Keratinocyte (primary cell): ENCODE results near the gene MARS1. TPM values are rescaled to one million over a fixed set of nuclear protein-coding genes. Genes with fewer than 3 reads are reported as not detected.

Experiments used
- DNase-seq: peaks from one replicate; pipeline ENCODE4 v3.0.0-alpha.2; 2011; ENCODE audit warnings: low read depth, missing footprints, low spot score
- FAIRE-seq: peaks from 2 replicates; lab custom pipeline; 2011; peaks lifted over from hg19 to GRCh38; lab: Jason Lieb, UNC
- H2AFZ ChIP-seq: 2 replicates; pipeline ENCODE4 v1.6.0; 2012; ENCODE audit warnings: low read length, control low read depth, inconsistent platforms; ENCODE audit not compliant: control insufficient read depth
- H3K27ac ChIP-seq: 2 replicates; pipeline ENCODE4 v1.5.1; 2011; ENCODE audit warnings: low read length; ENCODE audit not compliant: control insufficient read depth, insufficient read depth
- H3K27me3 ChIP-seq: 3 replicates; pipeline ENCODE4 v1.6.0; 2011; ENCODE audit warnings: low read length; ENCODE audit not compliant: control insufficient read depth, insufficient read depth; ENCODE audit errors: extremely low read depth
- H3K36me3 ChIP-seq, 2 experiments: 2 replicates in 1 of 2; 3 replicates in 1 of 2; pipeline ENCODE4 v1.5.1; 2011; ENCODE audit warnings: low read length in 2 of 2, mild to moderate bottlenecking in 1 of 2; ENCODE audit not compliant: control insufficient read depth in 2 of 2, insufficient read depth in 2 of 2; ENCODE audit errors: extremely low read depth in 1 of 2
- H3K4me1 ChIP-seq: 3 replicates; pipeline ENCODE4 v1.5.1; 2011; ENCODE audit warnings: low read length; ENCODE audit not compliant: control insufficient read depth, insufficient read depth; ENCODE audit errors: extremely low read depth
- H3K4me2 ChIP-seq: 3 replicates; pipeline ENCODE4 v1.6.0; 2011; ENCODE audit warnings: low read depth, low read length; ENCODE audit not compliant: control insufficient read depth, insufficient read depth; ENCODE audit errors: extremely low read depth
- H3K4me3 ChIP-seq, 3 experiments: fragments of 200-600 bp in 1 of 3; sonication (generic) in 1 of 3; 2 replicates in 2 of 3; 3 replicates in 1 of 3; pipeline ENCODE4 v1.5.1; 2011 to 2016; ENCODE audit warnings: low read length in 3 of 3, mild to moderate bottlenecking in 3 of 3, control low read depth in 2 of 3, inconsistent platforms in 1 of 3, low read depth in 1 of 3, mixed read lengths in 1 of 3, mixed run types in 1 of 3, moderate library complexity in 1 of 3; ENCODE audit not compliant: control insufficient read depth in 2 of 3, insufficient read depth in 2 of 3; ENCODE audit errors: extremely low read depth in 1 of 3
- H3K79me2 ChIP-seq: 2 replicates; pipeline ENCODE4 v1.6.0; 2012; ENCODE audit warnings: low read length; ENCODE audit not compliant: control insufficient read depth, insufficient read depth
- H3K9ac ChIP-seq: 3 replicates; pipeline ENCODE4 v1.6.0; 2011; ENCODE audit warnings: low read length; ENCODE audit not compliant: control insufficient read depth, insufficient read depth; ENCODE audit errors: extremely low read depth
- H3K9me1 ChIP-seq: 3 replicates; pipeline ENCODE4 v1.6.0; 2011; ENCODE audit warnings: low read length; ENCODE audit not compliant: control insufficient read depth, insufficient read depth; ENCODE audit errors: extremely low read depth
- H3K9me3 ChIP-seq: 2 replicates; pipeline ENCODE4 v1.5.1; 2012; ENCODE audit warnings: low read depth, low read length; ENCODE audit not compliant: control insufficient read depth
- H4K20me1 ChIP-seq: 3 replicates; pipeline ENCODE4 v1.6.0; 2011; ENCODE audit warnings: low read length; ENCODE audit not compliant: control insufficient read depth, insufficient read depth; ENCODE audit errors: extremely low read depth
- EZH2 ChIP-seq: IDR thresholded peaks from one replicate; pipeline ENCODE4 v1.6.1; 2012; ENCODE audit warnings: inconsistent platforms, mild to moderate bottlenecking, low read length, moderate library complexity
- dilution Hi-C: fragments of 300-500 bp; cut with MboI; formaldehyde crosslinking; loops from one replicate; pipeline ENCODE4 v1.7.0; 2020; ENCODE audit warnings: low sequenced_read_pairs; ENCODE audit not compliant: extremely low pct_ligation_motif_present
- polyA plus RNA-seq, 5 experiments: library from polyadenylated mRNA; depleted of rRNA in 3 of 5; stranded (reverse) in 3 of 5; stranded (forward) in 1 of 5; unstranded in 1 of 5; fragments of >200 nt; gene quantifications; 1 replicate in 1 of 5; 2 replicates in 3 of 5; 3 replicates in 1 of 5; pipeline versions ENCODE4 v1.2.1 to v1.2.3, GENCODE V29; 2011 to 2012; ENCODE audit warnings: missing spikeins in 2 of 5, low read depth in 1 of 5, low replicate concordance in 1 of 5
- TF ChIP-seq, protein P1 (sequence below), 3 experiments: IDR thresholded peaks in 1 of 3; conservative IDR thresholded peaks in 1 of 3; optimal IDR thresholded peaks in 1 of 3; 2 replicates in 2 of 3; 3 replicates in 1 of 3; pipeline versions ENCODE3 to v1.5.1; 2011; ENCODE audit warnings: low read length in 3 of 3, mild to moderate bottlenecking in 3 of 3, moderate library complexity in 2 of 3, control low read depth in 1 of 3, inconsistent platforms in 1 of 3; ENCODE audit not compliant: insufficient read depth in 2 of 3; ENCODE audit errors: extremely low read depth in 1 of 3

MARS1 gene
- polyA plus RNA-seq, 1 donor (not counting 4 experiments of a cell fraction or from before 2014, with no cell fraction given), result 125 TPM

- DNase-seq (no peak), FAIRE-seq (no peak)
- Histone ChIP-seq H4K20me1 (no peaks in the 10 kb centered on the region), H3K27ac (no peak overlapping the region), H3K4me2 (no peak overlapping the region), H3K79me2 (peaks cover under 1% of the 10 kb centered on the region), H3K4me3 (no peak overlapping the region), H3K4me1 (peaks cover 4% of the 10 kb centered on the region), H3K9ac (no peak overlapping the region), H3K9me3 (no peaks in the 10 kb centered on the region), H3K36me3 (no peaks in the 10 kb centered on the region), H3K27me3 (peaks cover 26% of the 10 kb centered on the region), H3K9me1 (no peaks in the 10 kb centered on the region), H2AFZ (no peak overlapping the region)
- TF ChIP-seq, protein P1, sequence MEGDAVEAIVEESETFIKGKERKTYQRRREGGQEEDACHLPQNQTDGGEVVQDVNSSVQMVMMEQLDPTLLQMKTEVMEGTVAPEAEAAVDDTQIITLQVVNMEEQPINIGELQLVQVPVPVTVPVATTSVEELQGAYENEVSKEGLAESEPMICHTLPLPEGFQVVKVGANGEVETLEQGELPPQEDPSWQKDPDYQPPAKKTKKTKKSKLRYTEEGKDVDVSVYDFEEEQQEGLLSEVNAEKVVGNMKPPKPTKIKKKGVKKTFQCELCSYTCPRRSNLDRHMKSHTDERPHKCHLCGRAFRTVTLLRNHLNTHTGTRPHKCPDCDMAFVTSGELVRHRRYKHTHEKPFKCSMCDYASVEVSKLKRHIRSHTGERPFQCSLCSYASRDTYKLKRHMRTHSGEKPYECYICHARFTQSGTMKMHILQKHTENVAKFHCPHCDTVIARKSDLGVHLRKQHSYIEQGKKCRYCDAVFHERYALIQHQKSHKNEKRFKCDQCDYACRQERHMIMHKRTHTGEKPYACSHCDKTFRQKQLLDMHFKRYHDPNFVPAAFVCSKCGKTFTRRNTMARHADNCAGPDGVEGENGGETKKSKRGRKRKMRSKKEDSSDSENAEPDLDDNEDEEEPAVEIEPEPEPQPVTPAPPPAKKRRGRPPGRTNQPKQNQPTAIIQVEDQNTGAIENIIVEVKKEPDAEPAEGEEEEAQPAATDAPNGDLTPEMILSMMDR (optimal IDR thresholded peaks at IDR 0.05 in 1 of 3, IDR thresholded peaks at IDR 0.05 in 1 of 3, conservative IDR thresholded peaks at IDR 0.05 in 1 of 3; ENCODE audit: extremely low read depth in 1 of 3, insufficient read depth in 2 of 3, low read length in 3 of 3), result no peak
- TF ChIP-seq EZH2, result no peak
- dilution Hi-C loops, result no loop called here
These were observed 63.9 kb downstream of the MARS1 start for GRCh38 chr12:57551637-57552305.

DNA sequence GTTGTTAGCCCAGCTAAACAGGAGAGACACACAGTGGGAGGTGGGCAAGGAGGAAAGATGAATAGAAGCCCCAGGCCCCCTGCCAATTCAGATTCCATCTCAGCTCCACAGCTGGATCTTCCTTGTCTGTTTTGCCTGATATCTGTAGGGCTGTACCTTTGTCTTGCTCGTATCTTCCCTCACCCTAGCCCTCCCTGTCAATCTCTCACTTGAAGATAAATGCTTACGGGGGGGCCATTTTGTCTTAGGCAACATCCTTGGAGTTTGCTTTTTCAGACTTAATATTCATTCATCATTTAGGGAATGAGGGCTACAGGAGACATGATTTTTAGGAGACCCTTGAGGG is 64.4 kb downstream of the MARS1 start:
- dilution Hi-C loops, result no loop called here
- Histone ChIP-seq H3K27ac (no peak overlapping the region), H3K4me2 (no peak overlapping the region), H3K79me2 (no peaks in the 10 kb centered on the region), H3K9me3 (no peaks in the 10 kb centered on the region), H2AFZ (no peak overlapping the region), H4K20me1 (no peaks in the 10 kb centered on the region), H3K27me3 (peaks cover 26% of the 10 kb centered on the region), H3K4me1 (peaks cover 3% of the 10 kb centered on the region), H3K9ac (no peak overlapping the region), H3K9me1 (no peaks in the 10 kb centered on the region), H3K4me3 (no peak overlapping the region), H3K36me3 (no peaks in the 10 kb centered on the region)
- DNase-seq, result no peak
- FAIRE-seq, result no peak
- TF ChIP-seq, protein P1 (optimal IDR thresholded peaks at IDR 0.05 in 1 of 3, IDR thresholded peaks at IDR 0.05 in 1 of 3, conservative IDR thresholded peaks at IDR 0.05 in 1 of 3; ENCODE audit: extremely low read depth in 1 of 3, insufficient read depth in 2 of 3, low read length in 3 of 3), result no peak
- no peak for TF ChIP-seq EZH2
